ENCODE measurements around the gene TAAR5. TPM values are rescaled to one million over a fixed set of nuclear protein-coding genes. Genes with fewer than 3 reads are reported as not detected.
"Not testable (repeated sequence)": the region's sequence is repeated elsewhere in the genome, so short reads cannot be mapped to it uniquely, and the experiment has no call there.

The TAAR5 gene
- total RNA-seq, 1 experiment from 2014 or later = not detected

DNA sequence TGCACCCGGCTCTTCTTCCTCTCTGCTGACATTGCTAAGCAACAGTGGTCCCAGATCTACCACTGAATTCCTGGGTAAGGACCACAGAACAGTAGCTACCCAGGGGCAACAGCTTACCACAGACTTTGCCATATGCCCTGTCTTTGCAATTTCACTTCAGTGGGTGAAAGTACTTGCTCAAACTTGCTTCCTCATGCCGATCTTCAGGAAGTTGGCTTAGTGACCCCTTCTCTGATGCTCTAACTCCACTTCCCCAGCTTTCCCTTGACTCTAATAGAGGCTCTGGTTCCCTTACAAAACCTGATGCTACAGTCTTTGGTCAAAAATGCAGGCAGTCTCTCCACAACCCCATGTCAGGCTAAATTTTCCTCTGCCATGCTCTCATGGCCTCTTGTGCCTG, 3.3 kb upstream of the TAAR5 start:
- peaks cover 48% of the 10 kb centered on the region for H3K27me3 ChIP-seq
- no peaks in the 10 kb centered on the region for H3K36me3 ChIP-seq
- H3K4me3 ChIP-seq = no peak overlapping the region
- no peak for DNase-seq
- no peaks in the 10 kb centered on the region for H3K9me3 ChIP-seq

DNA sequence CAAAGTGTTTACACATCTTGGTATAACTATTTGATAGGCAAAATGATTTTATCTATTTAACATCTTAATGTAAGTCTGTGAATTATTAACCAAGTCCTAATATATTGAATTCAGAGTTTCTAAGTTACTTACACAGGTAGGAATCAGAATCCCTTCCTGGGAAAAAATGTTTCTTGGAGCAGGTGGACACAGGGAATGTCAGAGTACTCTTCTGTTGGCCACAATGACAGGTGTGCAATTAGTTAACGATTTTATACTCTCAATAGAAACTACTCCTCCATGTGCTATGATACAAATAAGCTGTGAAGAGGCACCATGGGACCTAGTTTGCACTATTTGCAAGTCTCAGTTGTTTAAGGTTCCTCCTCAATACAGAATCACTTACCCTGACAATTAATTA, 821 bp upstream of the TAAR5 start:
- Histone ChIP-seq H3K4me3 (no peak overlapping the region), H3K9me3 (no peaks in the 10 kb centered on the region), H3K36me3 (no peaks in the 10 kb centered on the region), H3K27me3 (peaks cover 32% of the 10 kb centered on the region)
- DNase-seq = no peak

DNA sequence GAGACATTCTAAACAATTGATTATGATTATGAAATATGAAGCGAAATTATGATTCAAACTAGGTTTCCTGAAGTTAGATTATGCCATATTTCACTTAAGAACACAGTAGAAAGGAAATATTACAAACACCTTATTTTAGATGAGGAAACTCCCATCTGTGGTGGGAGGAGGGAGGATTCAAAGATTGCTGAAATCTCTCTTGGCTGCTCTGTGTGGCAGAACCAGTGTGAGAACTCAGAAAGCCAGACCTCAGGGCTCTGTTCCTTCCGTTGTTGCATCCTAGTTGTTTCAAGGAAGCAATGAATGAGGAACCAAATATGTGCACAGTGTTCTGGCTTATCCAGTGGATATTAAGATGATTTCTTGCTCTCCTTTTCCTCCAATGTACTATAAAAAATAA, 2.1 kb downstream of the TAAR5 start:
- no peak for DNase-seq
- H3K9me3 ChIP-seq = no peaks in the 10 kb centered on the region
- H3K27me3 ChIP-seq = peaks cover 45% of the 10 kb centered on the region
- H3K4me3 ChIP-seq = no peak overlapping the region
- H3K36me3 ChIP-seq = no peaks in the 10 kb centered on the region

DNA sequence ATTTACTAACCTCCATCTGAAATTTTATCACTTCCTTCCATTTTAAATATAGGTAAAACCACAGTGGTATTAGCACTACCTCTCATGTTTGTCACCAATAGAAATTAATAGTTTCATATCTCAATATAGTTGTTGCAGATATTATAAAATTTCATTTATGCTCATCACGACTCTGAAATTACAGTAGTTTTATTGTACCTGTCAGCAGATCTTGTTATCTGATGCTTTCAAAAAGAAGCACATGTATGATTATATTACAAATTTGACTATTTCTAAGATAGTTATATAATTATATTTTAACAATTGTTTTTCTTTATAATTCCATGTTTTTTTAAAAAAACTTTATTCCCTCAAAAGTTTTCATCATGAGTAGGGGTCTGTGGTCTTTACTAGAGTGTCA, 4.8 kb downstream of the TAAR5 start:
- no peak for DNase-seq
- Histone ChIP-seq H3K36me3 (no peaks in the 10 kb centered on the region), H3K27me3 (peaks cover 34% of the 10 kb centered on the region), H3K9me3 (no peaks in the 10 kb centered on the region), H3K4me3 (no peak overlapping the region)

DNA sequence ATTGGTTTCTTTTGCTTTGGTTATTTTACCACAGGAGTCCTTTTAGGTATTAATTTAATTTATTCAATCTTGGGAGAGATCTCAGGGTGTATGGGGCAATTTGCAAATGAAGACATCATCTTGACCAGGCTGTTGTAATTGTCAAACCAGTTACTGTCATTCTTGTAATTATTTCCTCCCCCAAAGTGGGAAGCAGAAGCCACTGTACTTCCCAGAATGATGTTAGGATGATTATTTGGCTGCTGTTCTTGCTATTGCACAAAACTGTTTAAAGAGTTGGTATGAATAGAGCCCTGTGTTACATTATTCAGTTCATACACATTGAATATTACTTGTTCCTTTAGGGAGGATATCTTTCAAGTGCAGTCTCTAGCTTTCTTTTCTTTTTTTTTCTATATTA, 17.8 kb downstream of the TAAR5 start:
- no peaks in the 10 kb centered on the region for H3K9me3 ChIP-seq
- no peak for DNase-seq

DNA sequence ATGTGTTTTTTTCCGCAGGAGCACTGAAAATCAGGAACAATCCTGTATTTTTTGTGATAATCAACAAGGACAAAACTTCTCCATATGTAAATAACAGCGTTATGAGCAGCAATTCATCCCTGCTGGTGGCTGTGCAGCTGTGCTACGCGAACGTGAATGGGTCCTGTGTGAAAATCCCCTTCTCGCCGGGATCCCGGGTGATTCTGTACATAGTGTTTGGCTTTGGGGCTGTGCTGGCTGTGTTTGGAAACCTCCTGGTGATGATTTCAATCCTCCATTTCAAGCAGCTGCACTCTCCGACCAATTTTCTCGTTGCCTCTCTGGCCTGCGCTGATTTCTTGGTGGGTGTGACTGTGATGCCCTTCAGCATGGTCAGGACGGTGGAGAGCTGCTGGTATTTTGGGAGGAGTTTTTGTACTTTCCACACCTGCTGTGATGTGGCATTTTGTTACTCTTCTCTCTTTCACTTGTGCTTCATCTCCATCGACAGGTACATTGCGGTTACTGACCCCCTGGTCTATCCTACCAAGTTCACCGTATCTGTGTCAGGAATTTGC, 19.2 kb downstream of the TAAR5 start, which contains the start of gene TAAR6:
TSS of gene TAAR6 (plus strand) at position 102 of the 557 bp plus-strand sequence. CDS start at position 102, 0 bp downstream.
- no peaks in the 10 kb centered on the region for H3K9me3 ChIP-seq
- no peak within 1 kb of the TSS for H3K4me3 ChIP-seq
- no peak for DNase-seq
- H3K36me3 ChIP-seq = no peaks in the 10 kb centered on the region
- H3K27me3 ChIP-seq = peaks cover 71% of the 10 kb centered on the region

More for the DNA sequence above, 17.8 kb downstream of the TAAR5 start:
- no peaks in the 10 kb centered on the region for H3K36me3 ChIP-seq
- H3K4me3 ChIP-seq = no peak overlapping the region
- H3K27me3 ChIP-seq = peaks cover 72% of the 10 kb centered on the region

DNA sequence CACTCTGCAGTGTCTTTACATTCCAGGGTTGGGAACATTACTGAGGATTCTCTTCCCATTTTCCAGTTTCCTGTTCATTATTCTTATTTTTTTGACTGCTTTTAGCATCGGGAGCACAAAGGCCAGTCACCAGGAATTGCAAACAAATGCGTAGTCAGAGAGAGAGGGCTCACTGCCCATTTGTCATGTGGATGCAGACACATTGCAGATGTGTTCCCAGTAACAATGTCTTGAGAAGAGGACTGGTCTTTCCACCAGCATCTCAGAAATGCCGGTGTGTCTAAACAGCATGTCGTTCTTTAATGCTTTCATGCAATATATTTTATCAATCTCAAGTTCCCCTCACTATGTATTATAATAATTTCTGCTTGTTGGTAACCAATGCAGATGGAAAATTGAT, 20.4 kb downstream of the TAAR5 start:
- Histone ChIP-seq H3K27me3 (peaks cover 78% of the 10 kb centered on the region), H3K36me3 (no peaks in the 10 kb centered on the region), H3K4me3 (no peak overlapping the region), H3K9me3 (no peaks in the 10 kb centered on the region)
- no peak for DNase-seq

DNA sequence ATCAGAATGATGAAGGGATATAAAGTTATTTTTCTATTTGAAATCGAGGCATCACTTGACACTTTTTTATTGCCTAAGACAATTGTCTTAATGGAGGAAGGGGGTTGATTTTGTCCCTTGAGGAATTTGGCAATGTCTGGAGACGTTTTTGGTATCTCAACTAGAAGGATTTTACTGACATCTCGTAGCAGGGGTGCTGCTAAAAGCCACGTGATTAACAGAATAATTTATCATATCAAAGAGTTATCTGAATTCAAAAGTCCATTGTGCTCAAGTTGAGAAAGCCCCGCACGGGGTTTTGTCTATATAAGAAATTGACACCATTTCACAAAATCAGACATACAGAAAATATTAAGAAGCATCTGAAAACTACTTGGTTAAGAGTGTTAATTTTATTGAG, 20.9 kb downstream of the TAAR5 start:
- no peaks in the 10 kb centered on the region for H3K9me3 ChIP-seq
- H3K27me3 ChIP-seq = peaks cover 80% of the 10 kb centered on the region
- H3K36me3 ChIP-seq = no peaks in the 10 kb centered on the region
- no peak for DNase-seq
- no peak overlapping the region for H3K4me3 ChIP-seq

DNA sequence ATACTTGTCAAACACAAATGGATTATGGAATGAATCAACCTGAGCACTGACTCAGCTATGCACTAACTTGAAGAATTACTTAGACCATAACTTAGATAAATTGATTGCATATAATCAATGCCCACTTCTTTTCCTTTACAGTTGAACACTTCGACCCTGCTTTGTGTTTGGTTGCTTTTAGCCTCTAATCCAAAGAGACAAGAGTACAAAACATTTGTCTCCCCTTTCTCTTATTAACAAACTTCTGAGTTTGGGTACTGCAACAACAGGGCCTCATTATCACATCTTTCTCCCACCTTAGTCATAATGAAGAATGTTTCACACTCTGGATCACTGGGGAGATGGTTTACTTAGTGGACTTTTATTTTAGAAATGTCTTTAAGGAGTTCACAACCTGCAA, 22.0 kb downstream of the TAAR5 start:
- Histone ChIP-seq H3K9me3 (no peaks in the 10 kb centered on the region), H3K27me3 (peaks cover 86% of the 10 kb centered on the region), H3K4me3 (no peak overlapping the region), H3K36me3 (no peaks in the 10 kb centered on the region)
- DNase-seq = no peak

DNA sequence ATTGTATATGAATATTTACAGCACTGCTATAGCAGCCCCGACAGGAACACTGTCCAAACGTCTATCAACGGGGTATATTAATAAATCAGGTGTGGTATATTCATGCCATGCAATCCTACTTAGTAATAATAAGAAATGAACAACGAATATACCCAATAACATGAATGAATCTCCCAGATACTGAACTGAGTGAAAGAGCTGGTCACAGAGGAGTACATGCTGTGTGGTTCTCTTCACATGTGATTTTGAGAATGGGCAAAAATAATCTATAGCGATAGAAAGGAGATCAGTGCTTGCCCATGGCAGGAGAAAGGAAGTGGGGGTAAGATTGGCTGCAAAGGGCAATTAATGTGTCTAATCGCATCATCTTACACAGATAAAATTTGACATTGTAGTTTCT, 23.1 kb downstream of the TAAR5 start:
- peaks cover 86% of the 10 kb centered on the region for H3K27me3 ChIP-seq
- no peak overlapping the region for H3K4me3 ChIP-seq
- H3K36me3 ChIP-seq = no peaks in the 10 kb centered on the region
- no peaks in the 10 kb centered on the region for H3K9me3 ChIP-seq
- DNase-seq = no peak

DNA sequence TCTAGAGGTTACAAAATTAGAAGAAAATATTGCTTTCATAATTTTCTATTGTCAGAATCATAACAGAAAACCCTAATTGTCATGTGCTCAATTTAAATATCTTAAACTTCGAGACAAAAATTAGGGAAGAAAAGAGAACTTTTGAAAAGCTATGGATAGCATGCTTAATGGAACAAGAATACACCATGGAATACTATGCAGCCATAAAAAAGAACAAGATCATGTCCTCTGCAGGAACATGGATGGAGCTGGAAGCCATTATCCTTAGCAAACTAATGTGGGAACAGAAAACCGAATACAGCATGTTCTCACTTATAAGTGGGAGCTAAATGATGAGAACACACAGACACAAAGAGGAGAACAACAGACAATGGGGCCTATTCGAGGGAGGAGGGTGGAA, 29.5 kb downstream of the TAAR5 start:
- H3K36me3 ChIP-seq, H3K9me3 ChIP-seq, DNase-seq, H3K4me3 ChIP-seq: not testable (repeated sequence)
- peaks cover 80% of the 10 kb centered on the region for H3K27me3 ChIP-seq

DNA sequence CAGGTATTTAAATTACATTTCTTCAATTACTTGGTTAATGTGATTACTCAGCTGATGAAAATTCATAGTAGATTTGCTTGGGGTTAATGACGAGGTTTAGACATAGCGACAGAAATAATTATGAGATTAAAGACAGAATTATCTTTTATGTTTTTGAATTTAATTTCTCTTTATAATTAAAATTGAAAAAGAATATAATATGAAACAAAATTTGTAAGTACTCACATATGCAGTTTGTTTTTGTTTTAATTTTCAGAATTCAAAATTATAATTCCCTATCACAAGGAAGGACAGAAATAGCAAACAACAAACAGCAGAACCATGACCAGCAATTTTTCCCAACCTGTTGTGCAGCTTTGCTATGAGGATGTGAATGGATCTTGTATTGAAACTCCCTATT, 37.2 kb downstream of the TAAR5 start, which contains the start of gene TAAR8:
TSS of gene TAAR8 (plus strand) at position 301 of the 400 bp plus-strand sequence. CDS start at position 322, 21 bp downstream.
- no peak for DNase-seq
- no peak within 1 kb of the TSS for H3K4me3 ChIP-seq

DNA sequence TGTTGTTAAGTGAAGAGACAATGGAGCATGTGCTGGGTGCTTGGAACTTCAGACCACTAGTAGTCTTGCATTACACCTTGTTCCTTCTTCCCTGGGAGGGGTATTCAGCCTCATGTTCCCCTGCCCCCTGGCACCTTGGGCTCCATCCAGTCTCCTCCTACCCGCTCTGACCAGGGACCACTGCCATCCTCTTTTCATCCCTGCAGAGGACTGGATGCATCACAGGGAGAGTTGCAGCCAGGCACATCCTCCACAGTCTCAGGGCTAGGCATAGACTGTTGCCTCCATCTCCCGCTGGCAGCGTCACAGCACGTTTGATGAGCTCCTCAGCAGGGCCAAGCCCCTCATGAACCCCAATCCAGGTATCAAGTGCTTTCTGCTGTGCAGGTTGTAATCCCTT, 38.3 kb downstream of the TAAR5 start:
- Histone ChIP-seq H3K27me3 (peaks cover 49% of the 10 kb centered on the region), H3K36me3 (no peaks in the 10 kb centered on the region)
- no peak for DNase-seq

More for the DNA sequence above, 37.2 kb downstream of the TAAR5 start, which contains the start of gene TAAR8:
- no peaks in the 10 kb centered on the region for H3K36me3 ChIP-seq
- peaks cover 60% of the 10 kb centered on the region for H3K27me3 ChIP-seq
- H3K9me3 ChIP-seq = no peaks in the 10 kb centered on the region

DNA sequence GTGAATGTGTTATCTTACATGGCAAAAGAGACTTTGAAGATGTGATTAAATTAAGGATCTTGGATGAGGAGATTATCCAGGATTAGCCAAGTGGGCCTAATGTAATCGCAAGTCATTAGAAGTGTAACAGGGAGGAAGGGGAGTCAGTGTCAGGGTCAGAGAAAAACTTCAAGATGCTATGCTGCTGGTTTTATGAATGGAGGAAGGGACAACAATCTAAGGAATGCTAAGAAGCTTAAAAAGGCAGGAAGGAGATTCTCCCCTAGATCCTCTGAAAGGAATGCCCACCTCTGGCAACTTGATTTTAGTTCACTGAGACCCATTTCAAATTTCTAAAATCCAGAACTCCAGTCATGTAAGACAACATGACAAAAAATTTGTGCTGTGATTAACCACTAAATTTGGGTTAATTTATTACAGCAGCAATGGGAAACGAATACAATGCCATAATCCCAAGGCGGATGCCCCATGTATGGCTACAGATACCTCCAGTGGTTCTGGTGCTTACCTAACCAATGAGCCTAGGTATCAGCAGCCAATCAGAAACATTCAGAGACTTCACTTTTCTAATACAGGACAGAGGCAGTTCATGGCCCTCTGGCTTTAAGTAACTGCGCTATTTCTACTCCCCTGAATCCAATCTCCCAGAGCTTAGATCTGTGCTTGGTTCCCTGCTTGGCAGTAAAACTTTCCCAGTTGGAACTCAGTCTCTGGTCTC, 40.6 kb downstream of the TAAR5 start:
- H3K9me3 ChIP-seq = no peaks in the 10 kb centered on the region

More for the DNA sequence above, 38.3 kb downstream of the TAAR5 start:
- Histone ChIP-seq H3K4me3 (no peak overlapping the region), H3K9me3 (no peaks in the 10 kb centered on the region)

DNA sequence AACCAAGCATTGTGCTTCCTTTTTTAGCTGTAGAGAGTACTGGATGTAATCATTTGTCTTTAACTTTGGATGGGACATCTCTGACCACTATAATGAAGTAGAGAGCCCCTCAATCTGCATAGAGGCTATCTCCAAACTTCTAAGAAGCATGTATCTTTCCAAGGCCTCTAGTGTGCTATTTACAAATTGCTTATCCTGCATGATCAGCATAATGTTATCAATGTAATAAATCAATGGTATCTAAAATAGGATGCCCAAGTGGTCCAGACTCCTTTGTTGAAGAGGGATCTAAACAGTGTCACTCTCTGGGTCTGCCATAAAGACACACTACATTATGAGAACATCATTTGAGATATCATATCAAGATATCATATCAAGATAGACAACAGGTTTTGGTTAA, 44.7 kb downstream of the TAAR5 start:
- peaks cover 41% of the 10 kb centered on the region for H3K27me3 ChIP-seq

More for the DNA sequence above, 40.6 kb downstream of the TAAR5 start:
- Histone ChIP-seq H3K4me3 (no peak overlapping the region), H3K27me3 (peaks cover 39% of the 10 kb centered on the region), H3K36me3 (no peaks in the 10 kb centered on the region)
- no peak for DNase-seq

More for the DNA sequence above, 44.7 kb downstream of the TAAR5 start:
- no peak overlapping the region for H3K4me3 ChIP-seq
- no peaks in the 10 kb centered on the region for H3K36me3 ChIP-seq
- no peak for DNase-seq
- H3K9me3 ChIP-seq = no peaks in the 10 kb centered on the region

Data from MG63 (cell line).